ENCODE measurements around the gene RCBTB2. TPM values are rescaled to one million over a fixed set of nuclear protein-coding genes. Genes with fewer than 3 reads are reported as not detected.

The RCBTB2 gene
- total and polyA plus RNA-seq, 9 of the 15 experiments (the other 6 are each of a cell fraction or from before 2014, with no cell fraction given) = 0.91 to 3.3 (median 1.5) TPM

DNA sequence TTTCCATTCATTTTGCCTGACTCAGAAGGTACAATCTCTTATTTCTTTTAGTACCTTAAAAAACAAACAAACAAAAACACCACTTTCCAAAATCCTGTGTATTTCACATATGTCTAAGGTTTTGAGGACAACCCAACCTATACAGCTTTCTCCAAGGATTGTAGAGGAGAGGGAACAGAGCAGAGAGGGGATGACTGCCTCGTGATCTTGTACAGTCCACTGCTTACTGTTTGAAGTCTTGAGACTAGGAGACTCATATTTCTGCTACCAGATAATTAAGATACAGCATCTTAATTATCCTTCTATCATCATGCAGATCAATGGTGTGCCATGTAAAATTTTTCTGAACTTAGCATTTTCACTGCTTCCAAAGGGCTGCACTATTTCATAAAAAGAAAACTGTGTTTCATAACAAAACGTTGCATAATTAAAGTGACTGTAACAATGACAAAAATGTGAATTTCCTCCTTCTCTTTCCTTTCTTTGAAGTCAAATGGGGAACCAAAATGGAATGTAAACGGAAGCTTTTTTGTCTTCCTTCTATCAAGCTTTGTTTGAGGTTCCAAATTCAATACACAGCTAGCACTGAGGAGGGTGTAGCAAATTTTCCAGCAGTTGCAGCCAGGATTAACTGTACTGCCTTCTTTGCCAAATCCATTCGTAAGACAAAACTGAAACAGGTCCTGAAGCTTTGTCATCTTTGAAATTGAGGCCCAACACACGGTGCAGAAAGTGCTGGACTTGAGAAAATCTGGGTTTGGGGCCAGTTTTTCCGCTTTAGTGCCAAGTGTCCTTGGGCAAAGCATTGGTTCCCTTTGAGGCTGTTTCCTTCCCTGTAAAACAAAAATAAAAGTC, 34.9 kb upstream of the RCBTB2 start (continued):
- TF ChIP-seq FOXP4 (CRISPR knock-in tag; IDR thresholded peaks at IDR 0.05; ENCODE audit: borderline replicate concordance) (no peak), TEAD4 (IDR thresholded peaks at IDR 0.05; ENCODE audit: low read length) (no peak), TEAD4 (CRISPR knock-in tag; IDR thresholded peaks at IDR 0.05; ENCODE audit: borderline replicate concordance) (no peak), NR3C1 (CRISPR knock-in tag; IDR thresholded peaks at IDR 0.05) (no peak), ZNF12 (CRISPR knock-in tag; IDR thresholded peaks at IDR 0.05) (no peak), SMARCB1 (IDR thresholded peaks at IDR 0.05; ENCODE audit: insufficient read length, low read depth) (no peak)

DNA sequence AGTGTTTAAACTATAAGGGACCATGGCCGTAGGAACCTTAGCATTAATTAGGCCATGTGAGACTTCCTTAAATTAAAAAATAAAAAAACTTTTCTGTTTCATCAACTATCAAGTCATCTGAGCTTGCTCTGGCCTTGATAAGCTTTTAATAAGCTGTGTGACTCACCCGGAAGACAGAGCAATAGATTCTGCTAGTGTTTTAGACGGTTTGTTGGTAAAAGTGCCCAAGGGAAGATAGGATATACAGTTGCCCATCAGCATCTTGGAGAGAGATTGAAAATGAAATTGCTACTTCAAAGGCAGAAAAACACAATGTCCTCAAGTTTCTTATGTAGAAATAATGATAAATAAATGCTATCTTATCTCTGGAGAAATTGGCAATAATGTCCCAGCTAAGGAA, 31.2 kb upstream of the RCBTB2 start:
- DNase-seq (ENCODE audit: extremely low read depth in 1 of 4, low spot score in 3 of 4) = no peak
- no peak overlapping the region for H3K4me3 ChIP-seq
- in situ Hi-C loops (cut with MboI) (no loop called here), intact Hi-C loops (cut with micrococcal nuclease) (no loop called here)
- no peak overlapping the region for H3K27ac ChIP-seq (ENCODE audit: extremely low read depth, low read depth, low read length)
- no peaks in the 10 kb centered on the region for H3K79me2 ChIP-seq (ENCODE audit: control insufficient read depth, insufficient read depth, low read length)
- no peak for FAIRE-seq
- peak; percentile 94 for TF ChIP-seq ZBTB17 (CRISPR knock-in tag; IDR thresholded peaks at IDR 0.05)
- TF ChIP-seq FOSL1 (tag; conservative IDR thresholded peaks at IDR 0.05) = peak; percentile 67
- TF ChIP-seq CBX2 (IDR thresholded peaks at IDR 0.05; ENCODE audit: insufficient read depth, low read length, poor library complexity, severe bottlenecking) = no peak
- TF ChIP-seq, protein P1, sequence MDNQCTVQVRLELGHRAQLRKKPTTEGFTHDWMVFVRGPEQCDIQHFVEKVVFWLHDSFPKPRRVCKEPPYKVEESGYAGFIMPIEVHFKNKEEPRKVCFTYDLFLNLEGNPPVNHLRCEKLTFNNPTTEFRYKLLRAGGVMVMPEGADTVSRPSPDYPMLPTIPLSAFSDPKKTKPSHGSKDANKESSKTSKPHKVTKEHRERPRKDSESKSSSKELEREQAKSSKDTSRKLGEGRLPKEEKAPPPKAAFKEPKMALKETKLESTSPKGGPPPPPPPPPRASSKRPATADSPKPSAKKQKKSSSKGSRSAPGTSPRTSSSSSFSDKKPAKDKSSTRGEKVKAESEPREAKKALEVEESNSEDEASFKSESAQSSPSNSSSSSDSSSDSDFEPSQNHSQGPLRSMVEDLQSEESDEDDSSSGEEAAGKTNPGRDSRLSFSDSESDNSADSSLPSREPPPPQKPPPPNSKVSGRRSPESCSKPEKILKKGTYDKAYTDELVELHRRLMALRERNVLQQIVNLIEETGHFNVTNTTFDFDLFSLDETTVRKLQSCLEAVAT (IDR thresholded peaks at IDR 0.05) = peak in 1 of 2 experiments; percentile 47; a peak in 1 of 4 replicates
- TF ChIP-seq, protein P2, sequence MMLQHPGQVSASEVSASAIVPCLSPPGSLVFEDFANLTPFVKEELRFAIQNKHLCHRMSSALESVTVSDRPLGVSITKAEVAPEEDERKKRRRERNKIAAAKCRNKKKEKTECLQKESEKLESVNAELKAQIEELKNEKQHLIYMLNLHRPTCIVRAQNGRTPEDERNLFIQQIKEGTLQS (IDR thresholded peaks at IDR 0.05) = 0 out of 2 replicates have a peak, but pooled peaks have one; percentile 34
- TF ChIP-seq, protein P2 (CRISPR knock-in tag; conservative IDR thresholded peaks at IDR 0.05) = no peak
- peak; percentile 57 for TF ChIP-seq JUND (IDR thresholded peaks at IDR 0.05; ENCODE audit: borderline replicate concordance, low read depth, low read length)
- TF ChIP-seq JUND (tag; IDR thresholded peaks at IDR 0.05; ENCODE audit: borderline replicate concordance, low read depth, low read length) = peak; percentile 49; the same call in 1 of the 3 replicates
- no peaks in the 10 kb centered on the region for H3K9me1 ChIP-seq (ENCODE audit: control insufficient read depth, insufficient read depth, low read length)
- no peak overlapping the region; the same call in 1 of the 2 replicates for H3K4me2 ChIP-seq (ENCODE audit: insufficient read depth, low read length)
- no peaks in the 10 kb centered on the region for H3K9me3 ChIP-seq (replicated peaks; ENCODE audit: control insufficient read depth, insufficient read depth, low read depth, low read length)
- H3K36me3 ChIP-seq (ENCODE audit: control insufficient read depth, insufficient read depth, low read length) = no peaks in the 10 kb centered on the region
- POLR2A ChIA-PET = interaction anchor here (0.7 kb wide), 1 partner anchor 11 kb away, joined by 3 read pairs; no protein-coding TSS in a partner anchor
- no peak overlapping the region for H2AFZ ChIP-seq (ENCODE audit: low read depth, low read length)
- H4K20me1 ChIP-seq (replicated peaks; ENCODE audit: control insufficient read depth, insufficient read depth, low read length) = no peaks in the 10 kb centered on the region
- H3K27me3 ChIP-seq (ENCODE audit: control insufficient read depth in 2 of 2, insufficient read depth in 2 of 2, low read length in 2 of 2) = no peaks in the 10 kb centered on the region
- ATAC-seq = no peak
- CTCF ChIA-PET (ENCODE audit: low intra/inter-chr PET ratio) = no interaction called here
- no TSS peak for BruUV-seq (replicated peaks)
- no peak overlapping the region for H3K9ac ChIP-seq (ENCODE audit: insufficient read depth in 1 of 2, low read depth in 2 of 2, low read length in 2 of 2)
- H3K4me1 ChIP-seq (replicated peaks in 1 of 2; ENCODE audit: control insufficient read depth in 2 of 2, insufficient read depth in 2 of 2, low read length in 2 of 2) = peaks cover 0 to 30% of the 10 kb centered on the region in 2 experiments; a peak in 2 of 5 replicates
- 8% methylated on average over 3 of the region's 3 CpGs for whole genome bisulfite sequencing (ENCODE audit: insufficient coverage, low coverage, missing lambda C conversion rate)
